ENCODE results near the gene CEACAM4.

The CEACAM4 gene

GRCh38 chr19:41616792-41617621 is 9.9 kb downstream of the CEACAM4 start:
- DNase-seq = no peak

- no peak for DNase-seq
These were observed 11.7 kb downstream of the CEACAM4 start for GRCh38 chr19:41615207-41615606.

GRCh38 chr19:41612483-41612882 is 14.4 kb downstream of the CEACAM4 start:
- no peak for DNase-seq

GRCh38 chr19:41610789-41611188 is 16.1 kb downstream of the CEACAM4 start:
- no peak for DNase-seq

- no peak for DNase-seq
These were observed 19.2 kb downstream of the CEACAM4 start for GRCh38 chr19:41607668-41608067.

GRCh38 chr19:41606215-41606837 is 20.5 kb downstream of the CEACAM4 start:
- DNase-seq = no peak

- no peak for DNase-seq
These were observed 22.0 kb downstream of the CEACAM4 start for GRCh38 chr19:41604831-41605230.

- DNase-seq = no peak
These were observed 25.1 kb downstream of the CEACAM4 start for GRCh38 chr19:41601771-41602170.

- no peak for DNase-seq
These were observed 27.5 kb downstream of the CEACAM4 start for GRCh38 chr19:41599175-41599966.

GRCh38 chr19:41597600-41598041 is 29.3 kb downstream of the CEACAM4 start:
- peak; percentile 71 for DNase-seq

- no peak for DNase-seq
These were observed 31.0 kb downstream of the CEACAM4 start for GRCh38 chr19:41595890-41596280.

GRCh38 chr19:41595258-41595889 is 31.5 kb downstream of the CEACAM4 start:
- DNase-seq = peak; percentile 70

- DNase-seq = no peak
These were observed 34.8 kb downstream of the CEACAM4 start for GRCh38 chr19:41591951-41592562.

- DNase-seq = no peak
These were observed 35.9 kb downstream of the CEACAM4 start for GRCh38 chr19:41590936-41591335.

GRCh38 chr19:41589371-41589770 is 37.5 kb downstream of the CEACAM4 start:
- DNase-seq = no peak

- DNase-seq = no peak
These were observed 38.2 kb downstream of the CEACAM4 start for GRCh38 chr19:41588497-41589209.

- DNase-seq = no peak
These were observed 39.0 kb downstream of the CEACAM4 start for GRCh38 chr19:41587838-41588210.

- DNase-seq = no peak
These were observed 39.6 kb downstream of the CEACAM4 start for GRCh38 chr19:41587101-41587837.

GRCh38 chr19:41586064-41586463 is 40.8 kb downstream of the CEACAM4 start:
- DNase-seq = no peak

- no peak for DNase-seq
These were observed 41.9 kb downstream of the CEACAM4 start for GRCh38 chr19:41584931-41585330.

GRCh38 chr19:41584260-41584810 is 42.5 kb downstream of the CEACAM4 start:
- no peak for DNase-seq

Data from CD4-positive, alpha-beta T cell treated with Interferon gamma for 1 hour (primary cell).